GM18868 (cell line): ENCODE measurements around the gene NCKAP5.

Experiments
- ATAC-seq: cut with Tn5 transposase; IDR thresholded peaks from one replicate; pipeline ENCODE4 v1.9.1; 2021; ENCODE audit warnings: mild to moderate bottlenecking, moderate library complexity; ENCODE audit not compliant: unreplicated experiment

NCKAP5 gene

GRCh38 chr2:132790207-132790785 lies 778.0 kb downstream of the NCKAP5 start:
- ATAC-seq = no peak

- ATAC-seq = no peak
Observed at GRCh38 chr2:132789066-132789465, 779.2 kb downstream of the NCKAP5 start.

GRCh38 chr2:132788310-132788838 lies 779.9 kb downstream of the NCKAP5 start:
- ATAC-seq = no peak

DNA sequence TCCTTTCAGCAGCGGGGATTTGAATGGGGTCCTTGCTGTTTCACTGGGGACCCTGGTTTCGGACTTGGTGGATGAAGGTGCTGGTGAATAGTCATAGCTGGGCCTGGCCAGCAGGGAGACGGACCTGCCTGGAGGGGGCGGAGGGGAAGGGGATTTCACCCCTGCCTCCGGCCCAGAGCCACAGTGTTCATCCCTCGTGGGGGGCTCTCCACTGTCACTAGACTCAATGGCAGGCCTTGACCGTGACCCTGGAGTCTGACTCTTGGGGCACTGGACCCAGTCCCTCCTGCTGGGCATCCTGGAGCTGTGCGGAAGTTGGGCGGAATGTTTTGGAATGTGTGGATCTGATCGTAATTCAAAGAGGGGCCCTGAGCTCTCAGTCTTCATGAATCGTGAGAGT lies 784.4 kb downstream of the NCKAP5 start:
- ATAC-seq = no peak

DNA sequence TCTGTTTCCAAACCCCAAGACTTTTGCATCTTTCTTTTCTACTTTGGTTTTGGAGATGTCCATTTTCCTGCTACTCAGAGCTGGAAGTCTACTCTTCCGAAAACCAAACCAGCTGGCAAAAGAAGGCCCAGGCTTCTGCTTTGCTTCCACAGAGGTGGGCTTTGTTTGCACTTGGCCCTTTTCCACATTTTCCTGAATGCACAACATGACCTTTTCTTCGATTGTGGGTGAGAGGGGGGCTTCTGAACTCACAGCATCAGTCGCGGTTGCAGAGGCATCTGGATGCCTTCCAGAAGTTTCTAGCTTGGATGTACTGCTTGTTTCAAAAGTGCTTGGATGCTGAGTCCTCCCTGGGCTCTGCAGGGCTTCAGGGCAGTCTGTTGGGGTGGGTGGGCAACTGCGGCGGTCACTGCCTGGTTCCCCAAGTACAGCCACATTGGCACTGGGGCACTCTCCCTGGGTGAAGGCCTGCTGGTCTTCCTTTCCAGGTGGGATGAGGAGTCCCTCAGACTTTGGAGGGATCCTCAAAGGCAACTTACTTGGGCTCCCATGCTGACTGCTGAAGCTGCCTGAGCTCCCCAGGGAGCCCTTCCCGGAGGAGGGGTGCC lies 786.0 kb downstream of the NCKAP5 start:
- ATAC-seq = no peak

- no peak for ATAC-seq
Observed at GRCh38 chr2:132780651-132781050, 787.6 kb downstream of the NCKAP5 start.

GRCh38 chr2:132779206-132779721 lies 789.0 kb downstream of the NCKAP5 start:
- no peak for ATAC-seq

DNA sequence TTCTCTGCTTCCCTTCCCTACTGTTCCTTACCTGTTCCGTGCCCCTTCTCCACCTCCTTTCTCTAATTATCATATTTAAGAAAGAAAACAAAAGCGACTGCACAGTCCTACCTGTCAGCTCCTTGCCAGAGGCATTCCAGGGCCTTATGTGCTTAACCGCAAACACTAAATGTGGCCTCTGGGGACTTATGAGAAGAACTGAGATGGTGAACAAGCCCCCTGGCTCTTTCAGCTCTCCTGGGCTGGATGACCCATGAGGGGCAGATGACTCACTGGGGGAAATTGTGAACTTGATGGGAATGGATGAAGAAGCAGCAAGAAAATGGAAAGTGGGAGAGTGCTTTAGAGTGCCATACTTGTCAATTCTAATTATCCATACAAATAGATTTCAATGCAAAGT lies 792.0 kb downstream of the NCKAP5 start:
- no peak for ATAC-seq

- no peak for ATAC-seq
Observed at GRCh38 chr2:132774189-132774588, 794.1 kb downstream of the NCKAP5 start.

DNA sequence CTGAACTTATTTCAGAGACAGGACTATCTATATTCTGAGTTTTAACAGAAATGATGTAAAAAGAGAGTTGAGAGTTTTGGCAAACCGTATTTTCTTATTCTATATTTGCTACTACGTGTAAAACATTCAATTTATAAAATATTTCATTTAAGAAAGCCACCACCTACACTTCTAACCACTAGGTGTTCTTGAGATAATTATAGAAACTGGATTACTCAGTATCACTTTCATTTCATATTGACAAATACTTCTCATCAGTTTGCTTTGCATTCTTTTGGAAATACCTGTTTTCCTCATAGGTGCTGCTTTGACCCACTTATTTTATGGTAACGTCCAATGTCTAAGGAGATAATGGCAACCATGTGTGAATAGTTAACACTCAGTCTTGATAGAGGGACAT lies 794.9 kb downstream of the NCKAP5 start:
- ATAC-seq = no peak

DNA sequence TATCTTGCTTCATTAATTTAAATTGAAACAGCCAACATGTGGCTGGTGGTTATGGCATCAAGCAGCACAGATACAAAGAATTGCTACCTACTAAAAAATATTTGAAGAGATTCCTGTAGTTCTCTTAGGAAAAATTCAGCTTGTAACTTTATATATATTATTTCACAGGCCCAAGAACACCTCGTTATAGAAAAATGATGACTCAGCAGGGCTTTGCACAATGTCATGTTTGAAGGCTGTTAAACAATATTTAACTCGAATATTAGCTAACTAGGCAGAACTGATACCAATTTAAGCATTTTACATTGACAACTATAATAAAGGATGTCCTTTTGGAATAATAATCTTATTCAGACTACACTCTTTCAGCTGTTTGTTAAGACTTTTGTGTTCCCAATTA lies 795.9 kb downstream of the NCKAP5 start:
- ATAC-seq = no peak

GRCh38 chr2:132766573-132766972 lies 801.7 kb downstream of the NCKAP5 start:
- ATAC-seq = no peak

- ATAC-seq = no peak
Observed at GRCh38 chr2:132761437-132761836, 806.8 kb downstream of the NCKAP5 start.

DNA sequence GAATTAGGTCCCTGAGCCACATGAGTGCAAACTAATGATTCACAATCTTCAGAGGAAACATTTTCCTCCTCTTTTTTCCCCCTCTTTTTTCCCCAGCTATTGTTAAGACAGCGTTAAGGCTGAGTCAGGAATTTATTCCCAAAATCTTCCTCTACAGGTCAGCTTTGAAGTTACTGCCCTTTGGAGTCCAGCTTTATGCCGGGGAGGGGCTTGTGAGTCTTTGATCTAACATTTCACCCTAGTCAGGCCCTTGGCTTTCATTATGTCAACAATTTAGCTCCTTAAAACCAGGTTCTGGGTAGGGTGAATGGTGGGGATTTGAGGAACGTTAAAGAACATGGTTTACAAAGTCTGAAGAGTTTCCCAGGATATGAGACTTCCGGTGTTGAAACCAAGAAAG lies 807.3 kb downstream of the NCKAP5 start:
- no peak for ATAC-seq

DNA sequence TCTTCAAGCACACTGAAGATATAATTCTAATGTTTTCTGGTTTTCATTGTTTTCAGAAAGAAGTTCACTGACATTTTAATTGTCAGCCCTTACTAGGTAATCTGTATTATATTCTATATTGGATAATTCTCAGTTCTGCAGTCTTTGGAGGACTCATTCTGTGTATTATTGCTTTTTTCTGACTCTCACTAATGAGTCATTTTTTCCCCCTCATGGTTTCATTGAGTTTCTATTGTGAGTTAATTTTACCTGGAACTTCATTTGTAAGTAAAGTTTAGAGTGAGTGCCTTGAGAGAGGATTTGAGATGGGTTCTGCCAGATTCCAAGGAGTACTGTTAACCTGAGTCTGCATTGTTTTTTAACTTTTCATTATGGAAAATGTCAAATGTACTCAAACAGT lies 807.9 kb downstream of the NCKAP5 start:
- peak; percentile 57 for ATAC-seq

DNA sequence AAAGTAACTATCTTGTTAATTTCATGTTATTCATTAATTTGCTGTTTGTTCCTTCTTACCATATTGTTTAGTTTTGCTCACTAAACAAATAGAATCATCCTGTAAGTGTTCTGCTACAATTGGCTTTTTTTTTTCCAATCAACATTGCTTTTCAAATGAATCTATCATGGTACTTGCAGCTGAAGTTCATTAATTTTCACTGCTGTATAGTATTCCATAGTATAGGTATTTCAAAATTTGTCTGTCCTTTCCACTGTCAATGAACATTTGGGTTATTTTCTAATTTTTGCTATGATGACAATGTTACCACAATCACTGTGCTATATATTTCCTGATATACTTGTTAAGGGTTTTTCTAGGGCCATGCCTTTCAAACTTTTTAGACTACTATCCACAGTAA lies 809.3 kb downstream of the NCKAP5 start:
- ATAC-seq = no peak

DNA sequence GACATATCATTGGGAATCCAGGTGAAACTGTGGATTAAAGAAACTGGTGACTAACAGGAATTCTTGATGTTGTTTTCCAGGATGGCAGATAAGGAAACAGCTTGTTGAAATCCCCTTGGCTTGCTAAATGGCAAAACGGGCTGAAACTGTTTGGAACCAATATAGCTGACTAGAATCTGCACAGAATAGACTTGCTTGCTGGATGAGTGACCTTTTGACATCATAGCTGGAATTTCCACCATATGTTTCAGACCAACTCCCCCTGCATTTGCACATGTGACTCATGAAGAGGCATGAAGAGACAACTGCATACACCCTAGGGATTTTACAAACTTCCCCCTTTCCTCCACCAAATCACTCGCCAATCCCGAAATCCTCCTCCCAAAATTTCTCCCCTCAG lies 810.6 kb downstream of the NCKAP5 start:
- no peak for ATAC-seq

DNA sequence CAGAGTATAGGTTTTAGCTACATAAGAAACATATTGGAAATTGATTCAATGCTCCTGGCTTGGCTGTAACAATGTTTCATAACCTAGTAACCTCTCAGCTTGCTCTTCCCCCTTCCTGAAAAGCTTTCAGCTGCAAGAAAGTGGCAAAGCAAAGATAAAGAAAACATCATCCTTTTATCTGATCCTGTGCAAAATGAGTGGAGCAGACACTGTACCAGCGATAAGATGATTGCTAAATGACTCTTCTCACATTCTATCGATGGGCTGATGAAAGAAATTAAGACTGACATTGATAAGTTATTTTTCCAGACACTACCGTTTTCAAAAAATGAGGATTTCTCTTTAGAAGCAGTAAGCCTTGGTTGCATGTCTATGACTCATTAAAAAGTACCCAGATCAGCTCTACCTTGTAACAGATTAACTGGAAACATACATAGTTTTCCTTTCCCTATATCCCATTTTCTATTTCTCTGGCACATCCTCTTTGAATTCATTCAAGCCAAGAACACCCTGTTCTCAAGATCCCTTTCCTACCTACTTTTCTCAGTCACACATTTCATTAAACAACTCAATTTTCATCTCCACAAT lies 811.2 kb downstream of the NCKAP5 start:
- ATAC-seq = no peak

DNA sequence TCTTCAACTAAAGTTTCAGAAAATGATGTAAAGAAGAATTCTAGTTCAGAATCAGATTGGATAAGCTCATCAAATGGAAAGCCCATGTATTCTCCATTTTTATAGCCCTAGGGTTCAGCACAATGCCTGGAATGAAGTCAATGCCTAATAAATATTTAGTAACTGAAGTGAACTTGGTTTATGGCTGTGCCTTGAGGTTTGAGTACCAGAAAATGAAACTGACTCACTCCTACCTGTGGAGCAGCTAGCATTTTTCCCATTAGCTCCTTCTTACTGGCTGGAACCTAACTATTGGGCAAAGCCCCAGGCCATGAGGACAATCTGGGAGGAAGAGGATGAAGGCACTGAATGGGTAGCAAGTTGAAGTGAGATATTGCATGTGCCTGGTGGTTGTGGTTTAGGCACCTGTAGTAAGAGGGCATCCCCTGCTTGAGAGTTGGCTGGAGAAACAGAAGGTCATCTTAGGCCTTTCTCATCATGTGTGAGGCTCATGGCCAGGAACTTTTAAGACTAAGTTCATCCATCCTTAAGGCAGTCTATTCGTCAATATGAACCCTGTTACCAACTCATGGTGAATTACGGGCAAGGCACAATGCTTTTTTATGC lies 813.3 kb downstream of the NCKAP5 start:
- ATAC-seq = no peak

DNA sequence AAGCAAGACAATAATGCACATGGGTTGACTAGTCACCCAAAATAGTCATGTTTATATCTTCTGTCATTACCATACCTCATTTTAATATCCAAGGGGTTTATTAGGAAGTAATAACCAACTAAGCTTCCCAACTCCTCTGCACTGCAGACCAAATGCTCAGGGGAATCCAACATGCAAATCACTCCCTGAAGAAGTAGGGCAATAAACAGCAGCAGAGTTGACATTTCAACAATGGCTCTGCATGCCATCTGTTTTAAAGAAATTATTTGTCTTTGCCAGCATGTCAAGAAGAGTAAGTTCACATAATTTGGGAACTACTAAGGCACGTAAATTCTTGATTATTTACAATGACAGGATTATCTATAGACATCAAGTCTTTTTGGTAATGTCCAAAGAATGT lies 813.9 kb downstream of the NCKAP5 start:
- no peak for ATAC-seq

GRCh38 chr2:132752421-132753206 lies 815.6 kb downstream of the NCKAP5 start:
- no peak for ATAC-seq
